ENCODE measurements around the gene DOK5.

Gene DOK5

GRCh38 chr20:54515793-54516628 is 40.6 kb downstream of the DOK5 start:
- DNase-seq = no peak

DNA sequence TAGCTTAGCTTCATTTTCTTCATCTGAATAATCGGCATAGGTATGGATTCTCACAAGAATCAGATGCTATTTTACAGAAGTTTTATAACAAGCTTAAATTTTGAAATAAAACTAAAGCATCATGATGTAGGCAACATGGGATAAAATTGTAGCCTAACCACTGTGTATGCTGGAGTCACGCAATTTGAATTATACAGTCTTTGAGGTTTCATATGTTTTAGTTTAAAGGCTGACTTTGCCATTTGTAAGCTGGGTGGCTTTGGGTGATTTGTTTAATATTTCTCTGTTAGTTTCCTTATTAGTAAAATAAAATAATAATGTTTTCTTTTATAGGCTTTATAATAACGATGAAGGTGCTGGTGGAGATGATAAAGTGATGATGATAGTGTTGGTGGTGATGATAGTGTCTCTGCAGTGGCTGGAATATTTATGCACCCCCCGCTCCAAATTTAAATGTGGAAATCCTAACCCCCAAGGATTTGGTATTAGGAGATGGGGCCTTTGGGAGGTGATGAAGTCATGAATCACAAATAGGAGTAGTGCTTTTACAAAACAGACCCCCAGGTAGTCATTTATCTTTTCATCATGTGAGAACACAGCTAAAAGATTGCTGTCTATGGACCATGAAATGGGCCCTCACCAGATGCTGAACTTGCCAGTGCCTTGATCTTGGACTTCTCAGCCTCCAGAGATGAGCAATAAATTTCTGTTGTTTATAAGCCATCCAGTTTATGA is 42.0 kb downstream of the DOK5 start:
- no peak for DNase-seq

GRCh38 chr20:54524849-54525248 is 49.5 kb downstream of the DOK5 start:
- DNase-seq = no peak

DNA sequence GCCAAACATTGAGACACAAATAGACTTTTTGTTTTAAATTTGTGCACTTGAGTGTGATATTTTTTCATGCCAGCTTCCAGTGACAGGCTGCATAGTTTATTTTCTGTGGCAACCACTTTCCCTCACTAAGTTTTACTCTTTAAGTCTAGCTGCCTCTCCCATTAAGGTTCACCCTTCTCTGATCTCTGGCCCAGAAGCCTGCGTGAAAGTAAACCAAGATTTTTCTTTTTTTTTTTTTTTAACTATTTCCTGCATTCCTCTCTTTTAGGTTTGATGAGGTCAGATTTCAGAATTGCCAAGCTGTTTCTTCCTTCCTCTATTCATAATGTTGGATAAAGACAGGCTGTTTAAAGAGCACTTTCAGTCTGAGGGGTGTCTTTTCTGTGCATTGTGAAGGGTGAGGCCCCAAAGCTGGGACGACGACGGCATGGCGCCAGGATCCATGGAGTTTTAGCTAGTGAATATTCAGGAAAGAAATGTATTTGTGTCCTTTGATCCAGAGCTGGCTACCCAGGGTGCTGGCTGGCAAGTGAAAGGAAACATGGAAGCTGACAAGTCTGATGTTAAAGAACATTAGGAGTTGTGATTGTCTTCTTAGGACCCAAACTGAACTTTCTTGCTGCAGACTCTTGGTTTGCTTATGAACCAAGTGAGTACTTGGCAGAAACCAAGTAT is 50.7 kb downstream of the DOK5 start:
- DNase-seq = no peak

DNA sequence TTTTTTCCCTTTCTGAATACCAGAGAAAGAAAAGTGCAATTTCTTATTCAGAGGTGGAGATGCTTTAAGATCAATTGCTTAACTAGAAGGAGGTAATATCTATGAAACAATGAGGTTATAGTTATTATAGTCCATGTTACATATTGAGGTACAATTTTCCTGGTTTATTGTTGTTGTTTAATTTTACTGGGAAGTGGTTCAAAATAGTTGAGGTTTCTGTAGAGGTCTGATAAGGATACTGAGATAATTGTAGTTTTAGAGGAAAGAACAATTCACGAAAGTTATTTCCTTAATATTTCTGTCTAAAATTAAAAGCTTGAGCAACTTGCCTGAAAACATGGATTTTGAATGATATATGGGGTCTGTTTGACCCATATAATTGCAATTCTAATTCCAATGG is 51.4 kb downstream of the DOK5 start:
- DNase-seq = no peak

- no peak for DNase-seq
These were observed 57.2 kb downstream of the DOK5 start for GRCh38 chr20:54532573-54532972.

DNA sequence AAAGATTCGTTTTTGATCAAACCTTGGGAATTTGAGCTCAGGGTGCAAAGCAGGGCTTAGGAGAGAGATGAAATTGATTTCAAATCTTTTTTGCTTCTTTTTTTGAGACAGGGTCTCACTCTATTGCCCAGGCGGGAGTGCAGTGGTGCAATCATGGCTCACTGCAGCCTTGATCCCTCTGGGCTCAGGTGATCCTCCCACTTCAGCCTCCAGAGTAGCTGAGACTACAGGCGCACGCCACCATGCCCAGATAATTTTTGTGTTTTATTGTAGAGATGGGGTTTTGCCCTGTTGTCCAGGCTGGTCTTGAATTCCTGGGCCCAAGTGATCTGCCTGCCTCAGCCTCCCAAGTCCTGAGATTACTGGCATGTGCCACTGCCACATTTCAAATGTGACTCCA is 58.7 kb downstream of the DOK5 start:
- DNase-seq = no peak

GRCh38 chr20:54535033-54535432 is 59.6 kb downstream of the DOK5 start:
- DNase-seq = no peak

GRCh38 chr20:54535746-54536145 is 60.4 kb downstream of the DOK5 start:
- DNase-seq = no peak

- no peak for DNase-seq
These were observed 64.2 kb downstream of the DOK5 start for GRCh38 chr20:54539521-54540046.

GRCh38 chr20:54543369-54543768 is 68.0 kb downstream of the DOK5 start:
- no peak for DNase-seq

- DNase-seq = no peak
These were observed 70.4 kb downstream of the DOK5 start for GRCh38 chr20:54545676-54546358.

GRCh38 chr20:54548849-54549248 is 73.5 kb downstream of the DOK5 start:
- no peak for DNase-seq

- no peak for DNase-seq
These were observed 74.4 kb downstream of the DOK5 start for GRCh38 chr20:54549658-54550326.

- DNase-seq = no peak
These were observed 75.5 kb downstream of the DOK5 start for GRCh38 chr20:54550776-54551396.

GRCh38 chr20:54554006-54554405 is 78.6 kb downstream of the DOK5 start:
- no peak for DNase-seq

- no peak for DNase-seq
These were observed 79.8 kb downstream of the DOK5 start for GRCh38 chr20:54555150-54555549.

DNA sequence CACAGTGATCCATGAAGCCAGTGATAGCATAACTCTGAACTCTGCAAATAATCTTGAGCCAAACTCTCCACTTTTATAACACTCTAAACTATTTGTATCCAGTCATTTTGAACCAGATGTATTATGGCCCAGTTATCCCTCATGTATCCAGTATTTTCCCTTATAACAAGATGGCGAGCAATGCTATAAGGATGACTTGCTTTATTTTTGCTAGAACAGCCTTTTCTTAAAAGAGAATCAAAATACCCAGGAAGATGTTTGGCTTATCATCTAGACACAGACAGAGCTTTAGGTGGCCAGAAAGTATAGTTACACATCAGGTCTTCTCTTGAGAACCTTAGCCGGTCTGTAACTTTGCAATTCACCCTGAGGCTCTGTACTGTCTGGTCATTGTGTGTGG is 81.0 kb downstream of the DOK5 start:
- DNase-seq = no peak

DNA sequence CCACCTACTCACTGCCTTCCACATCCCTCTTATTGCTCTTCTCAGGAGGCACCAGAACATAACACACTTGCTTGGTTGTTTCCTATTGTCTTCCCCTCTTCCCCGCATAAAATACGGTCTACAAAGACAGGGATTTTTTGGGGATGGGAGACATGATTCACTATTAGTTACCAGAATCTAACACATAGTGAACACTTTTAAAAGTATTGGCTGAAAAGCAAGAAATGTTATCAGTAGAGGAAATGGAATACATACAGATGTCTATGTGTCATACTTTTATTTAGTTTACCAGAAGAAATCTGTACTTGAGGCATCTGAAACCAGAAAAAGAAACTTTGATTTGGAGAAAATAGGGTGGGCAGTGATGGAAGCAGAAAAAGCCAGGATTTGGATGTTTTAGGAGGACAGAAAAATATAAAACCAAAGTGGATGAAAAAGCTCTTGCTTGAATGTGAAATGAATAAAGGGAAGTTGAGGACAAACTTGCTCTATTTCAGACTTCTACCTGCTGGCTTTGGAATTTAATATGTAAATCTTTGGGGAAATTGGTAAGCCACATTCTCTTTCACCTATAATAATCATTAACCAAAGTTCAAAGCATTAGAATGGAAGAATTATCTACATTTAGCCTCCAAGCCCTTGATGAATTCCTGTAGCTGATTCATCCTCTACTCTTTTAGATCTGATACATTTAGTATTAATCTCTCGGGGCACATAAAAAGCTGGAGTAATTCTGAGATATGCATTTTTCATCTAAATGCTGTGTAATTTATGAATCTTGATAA is 82.6 kb downstream of the DOK5 start:
- DNase-seq = no peak

DNA sequence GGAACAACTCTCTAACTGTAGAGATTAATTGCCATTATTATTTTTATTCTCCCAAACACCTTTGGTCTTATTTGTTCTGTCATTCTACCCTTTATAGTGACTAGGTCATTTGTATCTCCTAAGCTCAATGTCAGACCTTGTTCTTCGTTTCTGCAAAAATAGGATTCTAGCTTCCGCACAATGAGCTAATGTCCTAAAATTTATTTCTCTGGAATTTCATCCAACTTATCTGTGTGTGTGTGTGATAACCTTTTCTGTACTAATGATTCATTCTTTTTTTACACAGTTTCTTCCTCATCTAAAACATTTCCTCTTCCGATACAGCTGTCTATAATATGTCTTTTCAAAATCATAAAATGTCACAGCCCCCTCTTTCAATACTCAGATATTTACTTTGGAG is 84.5 kb downstream of the DOK5 start:
- DNase-seq = no peak

GRCh38 chr20:54560357-54560756 is 85.0 kb downstream of the DOK5 start:
- no peak for DNase-seq

Measured in CD4-positive, alpha-beta T cell treated with Interleukin-10 for 1 hour (primary cell).